ENCODE results near the gene MAP7.
"Not testable (repeated sequence)": the region's sequence is repeated elsewhere in the genome, so short reads cannot be mapped to it uniquely, and the experiment has no call there.

MAP7 gene

DNA sequence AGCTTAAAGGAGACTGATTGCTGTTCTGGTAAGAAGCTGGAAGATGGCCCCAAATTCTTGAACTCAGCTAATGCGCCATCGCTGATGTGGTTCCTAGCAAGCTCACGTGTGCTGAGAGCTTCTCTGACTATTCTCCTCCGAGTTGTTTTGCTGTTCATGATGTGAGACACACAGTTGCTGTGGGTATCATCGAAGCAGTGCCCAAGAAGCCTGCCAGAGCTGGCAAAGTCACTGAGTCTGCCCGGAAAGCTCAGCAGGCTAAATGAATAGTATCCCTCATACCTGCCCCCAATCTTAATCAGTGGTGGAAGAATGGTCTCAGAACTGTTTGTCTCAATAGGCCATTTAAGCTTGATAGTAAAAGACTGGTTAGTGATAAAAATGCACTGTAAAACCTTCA lies 232.3 kb downstream of the MAP7 start:
- no peak for TF ChIP-seq Cebpa-rat (IDR thresholded peaks at IDR 0.05)
- Histone ChIP-seq H3K4me2 (no peak overlapping the region), H3K4me1 (no peaks in the 10 kb centered on the region), H3K27ac (no peak overlapping the region), H3K27me3 (no peaks in the 10 kb centered on the region), H3K36me3 (no peaks in the 10 kb centered on the region), H3K4me3 (no peak overlapping the region), H4K20me1 (no peaks in the 10 kb centered on the region), H3K9me3 (replicated peaks in 1 of 11) (no peaks in the 10 kb centered on the region), H3K9ac (no peak overlapping the region)

DNA sequence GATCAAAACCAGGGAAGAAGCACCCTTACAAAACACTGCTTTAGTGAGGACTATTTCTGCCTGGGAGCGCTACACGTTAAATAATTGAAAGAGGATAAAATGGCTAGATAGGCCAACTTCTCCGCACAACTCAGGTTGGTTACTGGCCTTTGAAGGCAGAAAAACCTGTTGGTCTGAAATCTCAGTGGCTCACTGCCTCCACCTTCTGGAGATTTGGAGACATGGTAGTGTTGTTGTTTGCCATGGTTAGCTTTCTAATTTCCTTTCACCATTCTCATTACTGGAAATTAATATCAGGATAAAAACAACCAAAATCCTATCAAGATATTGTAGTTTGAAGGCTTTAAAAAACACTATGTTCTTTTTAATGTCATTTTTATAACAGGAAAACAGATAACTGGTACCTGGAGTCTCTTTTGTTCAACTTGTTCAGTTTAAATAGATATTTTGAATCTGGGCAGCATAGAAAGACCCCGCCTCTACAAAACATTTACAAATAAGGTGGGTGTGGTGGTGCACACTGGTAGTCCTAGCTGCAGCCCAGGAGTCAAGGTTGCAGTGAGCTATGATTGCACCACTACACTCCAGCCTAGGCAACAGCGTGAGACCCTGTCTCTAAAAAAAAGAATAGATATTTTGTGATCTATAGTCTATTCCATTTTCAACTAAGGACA lies 233.1 kb downstream of the MAP7 start:
- Histone ChIP-seq H4K20me1 (no peaks in the 10 kb centered on the region), H3K27me3 (no peaks in the 10 kb centered on the region), H3K4me3 (no peak overlapping the region), H3K4me1 (no peaks in the 10 kb centered on the region), H3K4me2 (no peak overlapping the region), H3K27ac (no peak overlapping the region), H3K9ac (no peak overlapping the region), H3K9me3 (replicated peaks in 1 of 11) (no peaks in the 10 kb centered on the region), H3K36me3 (no peaks in the 10 kb centered on the region)
- no peak for TF ChIP-seq Cebpa-rat (IDR thresholded peaks at IDR 0.05)

DNA sequence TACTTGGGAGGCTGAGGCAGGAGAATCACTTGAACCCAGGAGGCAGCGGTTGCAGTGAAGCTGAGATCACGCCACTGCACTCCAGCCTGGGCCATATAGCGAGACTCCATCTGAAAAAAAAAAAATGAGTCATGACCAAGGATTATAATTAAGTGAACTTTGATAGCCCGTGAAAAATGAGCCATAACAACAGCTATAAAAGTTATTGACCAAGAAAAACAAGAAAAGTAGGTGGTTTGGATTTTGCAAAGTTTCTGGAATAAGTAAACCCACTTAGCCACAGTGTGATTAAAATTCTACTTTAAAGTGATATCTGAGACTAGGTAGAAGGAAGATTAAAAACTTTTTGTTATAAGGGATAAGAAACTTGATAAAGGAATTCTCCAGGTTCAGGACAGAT lies 234.6 kb downstream of the MAP7 start:
- Histone ChIP-seq H3K4me1 (no peaks in the 10 kb centered on the region), H3K36me3 (no peaks in the 10 kb centered on the region), H3K4me3 (no peak overlapping the region), H3K9me3 (replicated peaks in 1 of 11) (no peaks in the 10 kb centered on the region), H3K27me3 (no peaks in the 10 kb centered on the region), H4K20me1 (no peaks in the 10 kb centered on the region), H3K27ac (no peak overlapping the region), H3K9ac (0 out of 22 replicates have a peak overlapping the region, but pooled peaks of 1 of the 11 experiments have one; percentile 34), H3K4me2 (no peak overlapping the region)
- TF ChIP-seq Cebpa-rat (IDR thresholded peaks at IDR 0.05), result no peak

DNA sequence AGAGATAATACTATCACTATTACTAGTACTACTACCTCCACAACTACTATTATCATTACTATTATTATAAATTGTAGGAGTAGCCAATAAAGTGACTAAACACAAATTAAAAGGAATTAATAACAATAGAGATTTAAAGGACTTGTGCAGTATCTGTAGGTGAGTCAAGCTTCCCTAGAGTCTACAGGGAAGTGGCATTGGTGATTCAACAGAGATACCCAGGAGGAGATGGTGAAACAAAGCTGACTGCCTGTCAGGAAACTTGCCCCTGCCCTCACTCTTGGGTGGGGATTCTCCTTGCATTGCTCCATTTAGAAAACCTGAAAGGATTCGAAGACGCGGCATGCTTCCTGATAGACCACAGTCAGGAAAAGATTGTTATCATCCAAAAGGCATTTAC lies 237.2 kb downstream of the MAP7 start:
- no peaks in the 10 kb centered on the region for H3K27me3 ChIP-seq
- TF ChIP-seq Cebpa-rat (IDR thresholded peaks at IDR 0.05), result no peak
- H3K9ac ChIP-seq, result no peak overlapping the region
- H3K36me3 ChIP-seq, result no peaks in the 10 kb centered on the region
- no peaks in the 10 kb centered on the region for H3K9me3 ChIP-seq (replicated peaks in 1 of 11)
- no peak overlapping the region for H3K4me3 ChIP-seq
- H3K4me1 ChIP-seq, result no peaks in the 10 kb centered on the region
- H3K27ac ChIP-seq, result no peak overlapping the region
- H3K4me2 ChIP-seq, result no peak overlapping the region
- no peaks in the 10 kb centered on the region for H4K20me1 ChIP-seq

DNA sequence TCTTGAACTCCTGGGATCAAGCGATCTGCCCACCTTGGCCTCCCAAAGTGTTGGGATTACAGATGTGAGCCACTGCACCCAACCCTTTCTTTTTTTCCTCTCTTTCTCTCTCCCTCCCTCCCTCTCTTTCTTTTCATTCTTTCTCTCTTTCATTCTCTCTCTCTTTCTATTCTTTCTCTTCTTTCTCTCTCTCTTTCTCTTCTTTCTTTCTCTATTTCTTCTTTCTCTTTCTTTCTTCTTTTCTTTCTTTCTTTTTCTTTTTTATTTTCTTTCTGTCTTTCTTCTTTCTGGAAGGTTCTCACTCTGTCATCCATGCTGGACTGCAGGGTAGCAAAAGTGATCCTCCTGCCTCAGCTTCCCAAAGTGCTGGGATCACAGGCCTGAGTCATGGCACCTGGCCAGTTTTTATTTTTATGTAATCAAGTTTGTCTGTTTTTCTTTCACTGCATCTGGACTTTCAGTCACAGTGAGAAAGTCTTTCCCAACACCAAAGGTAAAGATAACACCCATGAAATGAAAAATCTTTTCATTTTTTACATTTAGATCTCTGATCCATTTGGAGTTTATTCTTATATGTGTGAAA lies 240.4 kb downstream of the MAP7 start:
- TF ChIP-seq Cebpa-rat (IDR thresholded peaks at IDR 0.05), result no peak
- Histone ChIP-seq H3K9me3 (replicated peaks in 1 of 11) (no peaks in the 10 kb centered on the region), H4K20me1 (no peaks in the 10 kb centered on the region), H3K9ac (no peak overlapping the region), H3K4me3 (no peak overlapping the region), H3K4me2 (no peak overlapping the region), H3K27me3 (no peaks in the 10 kb centered on the region), H3K36me3 (no peaks in the 10 kb centered on the region), H3K27ac (no peak overlapping the region), H3K4me1 (no peaks in the 10 kb centered on the region)

DNA sequence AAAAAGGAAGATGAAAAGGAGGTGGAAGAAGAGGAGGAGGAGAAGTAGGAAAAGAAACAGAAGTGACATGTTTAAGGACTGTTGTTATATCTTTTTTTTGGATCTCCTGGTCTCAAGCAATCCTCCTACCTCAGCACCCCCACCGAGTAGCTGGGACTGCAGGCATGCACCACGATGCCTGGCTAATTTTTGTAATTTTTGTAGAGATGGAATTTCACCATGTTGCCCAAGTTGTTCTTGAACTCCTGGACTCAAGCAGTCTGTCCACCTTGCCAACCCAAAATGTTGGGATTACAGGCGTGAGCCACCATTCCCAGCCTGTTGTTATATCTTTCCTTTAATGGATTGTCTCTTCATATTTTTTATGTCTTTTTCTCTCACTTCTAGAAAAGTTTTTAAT lies 241.1 kb downstream of the MAP7 start:
- no peaks in the 10 kb centered on the region for H3K4me1 ChIP-seq
- no peak overlapping the region for H3K9ac ChIP-seq
- no peaks in the 10 kb centered on the region for H3K27me3 ChIP-seq
- H3K27ac ChIP-seq, result no peak overlapping the region
- H3K4me3 ChIP-seq, result no peak overlapping the region
- no peaks in the 10 kb centered on the region for H4K20me1 ChIP-seq
- no peak for TF ChIP-seq Cebpa-rat (IDR thresholded peaks at IDR 0.05)
- H3K36me3 ChIP-seq, result no peaks in the 10 kb centered on the region
- no peak overlapping the region for H3K4me2 ChIP-seq
- H3K9me3 ChIP-seq (replicated peaks in 1 of 11), result no peaks in the 10 kb centered on the region

DNA sequence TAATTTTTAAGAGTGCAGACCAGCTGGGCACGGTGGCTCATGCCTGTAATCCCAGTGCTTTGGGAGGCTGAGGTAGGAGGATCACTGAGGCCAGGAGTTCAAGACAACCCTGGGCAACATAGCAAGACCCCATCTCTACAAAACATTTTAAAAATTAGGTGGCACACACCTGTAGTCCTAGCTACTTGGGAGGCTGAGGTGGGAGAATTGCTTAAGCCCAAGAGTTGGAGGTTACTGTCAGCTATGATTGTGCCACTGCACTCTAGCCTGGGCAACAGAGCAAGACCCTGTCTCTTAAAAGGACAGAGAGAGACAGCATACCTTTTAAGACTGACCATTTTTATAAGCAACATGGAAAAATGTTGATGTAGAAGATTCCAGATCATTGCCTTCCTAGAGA lies 241.8 kb downstream of the MAP7 start:
- not testable (repeated sequence) for H3K36me3 ChIP-seq; H3K4me3 ChIP-seq; H3K27me3 ChIP-seq; H3K4me2 ChIP-seq; H3K9me3 ChIP-seq (replicated peaks in 1 of 11); H4K20me1 ChIP-seq; H3K27ac ChIP-seq; H3K9ac ChIP-seq; H3K4me1 ChIP-seq

DNA sequence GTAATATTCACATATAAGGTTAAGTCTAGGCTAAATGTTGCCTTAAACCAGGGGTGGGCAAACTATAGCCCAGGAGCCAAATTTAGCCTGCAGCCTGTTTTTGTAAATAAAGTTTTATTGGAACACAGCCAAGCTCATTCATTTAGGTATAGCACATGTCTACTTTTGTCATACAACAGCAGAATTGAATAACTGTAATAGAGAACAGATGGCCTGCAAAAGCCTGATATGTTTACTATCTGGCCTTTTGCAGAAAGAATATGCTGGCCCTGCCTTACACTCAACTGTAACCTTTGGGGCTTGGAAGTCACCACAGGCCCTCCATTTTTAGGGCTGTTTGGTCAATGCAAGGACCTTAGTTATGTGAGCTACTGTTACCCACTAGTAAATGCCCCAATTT lies 242.9 kb downstream of the MAP7 start:
- no peak overlapping the region for H3K27ac ChIP-seq
- H4K20me1 ChIP-seq, result no peaks in the 10 kb centered on the region
- no peak overlapping the region for H3K9ac ChIP-seq
- 0 out of 22 replicates have a peak, but pooled peaks cover 0 to 6% (median 0%) of the 10 kb centered on the region in 11 experiments for H3K9me3 ChIP-seq (replicated peaks in 1 of 11)
- H3K4me3 ChIP-seq, result no peak overlapping the region
- H3K4me1 ChIP-seq, result peaks cover 0 to 8% (median 0%) of the 10 kb centered on the region in 10 experiments; a peak in 3 of 20 replicates
- no peak overlapping the region for H3K4me2 ChIP-seq
- H3K36me3 ChIP-seq, result no peaks in the 10 kb centered on the region
- no peaks in the 10 kb centered on the region for H3K27me3 ChIP-seq
- TF ChIP-seq Cebpa-rat (IDR thresholded peaks at IDR 0.05), result no peak

DNA sequence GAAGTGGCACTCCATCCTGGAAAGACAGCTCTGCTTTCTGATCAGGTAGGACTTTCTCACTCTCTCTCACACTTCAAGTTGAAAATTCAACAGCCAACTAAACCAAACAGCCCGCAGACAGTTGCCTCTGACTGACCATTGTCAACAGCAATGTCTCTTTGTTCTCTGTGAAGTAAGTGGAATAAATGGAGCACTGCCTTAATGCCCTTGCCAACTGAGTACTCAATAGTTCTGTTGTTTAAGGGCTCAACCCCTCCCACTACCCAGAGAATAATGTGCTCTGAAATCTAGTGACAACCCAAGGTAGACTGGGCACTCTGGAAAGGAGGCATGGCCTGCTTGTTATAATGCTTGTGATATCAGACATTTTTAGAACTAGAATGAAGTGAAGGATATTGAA lies 243.8 kb downstream of the MAP7 start:
- Histone ChIP-seq H3K4me2 (no peak overlapping the region), H3K27me3 (no peaks in the 10 kb centered on the region), H3K27ac (no peak overlapping the region), H3K4me3 (no peak overlapping the region), H3K9me3 (replicated peaks in 1 of 11) (peaks cover 0 to 6% (median 0%) of the 10 kb centered on the region in 11 experiments; a peak in 1 of 22 replicates), H3K9ac (no peak overlapping the region), H4K20me1 (no peaks in the 10 kb centered on the region), H3K36me3 (no peaks in the 10 kb centered on the region), H3K4me1 (peaks cover 0 to 8% (median 0%) of the 10 kb centered on the region in 10 experiments; a peak in 3 of 20 replicates)
- TF ChIP-seq Cebpa-rat (IDR thresholded peaks at IDR 0.05), result no peak

DNA sequence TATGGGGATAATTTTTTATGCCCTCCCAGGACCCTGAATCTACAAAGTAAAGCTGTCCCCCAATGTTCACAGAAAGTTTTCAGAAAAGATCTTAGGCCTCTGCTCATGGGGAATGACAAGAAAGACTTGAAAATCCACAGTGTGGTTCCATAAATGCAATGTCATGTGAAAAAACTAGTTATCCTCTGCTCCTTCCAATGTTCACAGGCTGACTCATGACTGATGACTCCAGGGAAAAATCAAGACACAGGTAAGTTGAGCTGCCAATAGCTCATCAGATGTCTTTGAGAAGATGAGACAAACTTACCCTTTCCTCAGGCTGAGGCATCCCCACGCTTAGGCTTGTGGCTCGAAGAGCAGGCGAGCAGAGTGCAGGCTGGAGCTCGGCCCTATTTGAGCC lies 245.8 kb downstream of the MAP7 start:
- Histone ChIP-seq H3K27ac (no peak overlapping the region), H4K20me1 (no peaks in the 10 kb centered on the region), H3K4me2 (no peak overlapping the region), H3K4me1 (peaks cover 0 to 8% (median 0%) of the 10 kb centered on the region in 10 experiments; a peak in 3 of 20 replicates), H3K9me3 (replicated peaks in 1 of 11) (peaks cover 0 to 6% (median 0%) of the 10 kb centered on the region in 11 experiments; a peak in 1 of 22 replicates), H3K4me3 (no peak overlapping the region), H3K27me3 (no peaks in the 10 kb centered on the region), H3K9ac (no peak overlapping the region), H3K36me3 (no peaks in the 10 kb centered on the region)
- TF ChIP-seq Cebpa-rat (IDR thresholded peaks at IDR 0.05), result no peak

Measured in BLaER1 treated with 17β-estradiol and CSF1 and Interleukin-3, amounts not matched to agents 10 nM and 100 nM (cell line).